SK-MEL-5 (cell line): ENCODE results near the gene CARMIL1. TPM values are rescaled to one million over a fixed set of nuclear protein-coding genes. Genes with fewer than 3 reads are reported as not detected.

Experiments used
- DNase-seq: peaks from one replicate; pipeline ENCODE4 v3.0.0-alpha.2; 2016; ENCODE audit warnings: low read depth, low spot score
- in situ Hi-C: cut with HindIII; loops from 2 replicates; pipeline ENCODE4 v1.10.0; 2016; ENCODE audit warnings: low sequenced_read_pairs, high pct_unique_total_duplicates, low pct_unique_long_range_greater_than_20kb
- total RNA-seq: library from RNA; depleted of rRNA; stranded (reverse); fragments of >200 nt; shearing (Covaris generic); gene quantifications from 2 replicates; pipeline ENCODE4 v1.2.3, GENCODE V29; 2014

Gene CARMIL1
- total RNA-seq, 1 experiment from 2014 or later = 45.1 TPM

- DNase-seq = peak; percentile 41
- in situ Hi-C loops = no loop called here
Measured at GRCh38 chr6:25458485-25458884, 179.3 kb downstream of the CARMIL1 start.

GRCh38 chr6:25462235-25462897, 183.2 kb downstream of the CARMIL1 start:
- in situ Hi-C loops = no loop called here
- no peak for DNase-seq

- no peak for DNase-seq
- in situ Hi-C loops = no loop called here
Measured at GRCh38 chr6:25463441-25463840, 184.3 kb downstream of the CARMIL1 start.

GRCh38 chr6:25464225-25464624, 185.1 kb downstream of the CARMIL1 start:
- in situ Hi-C loops = no loop called here
- no peak for DNase-seq

- in situ Hi-C loops = no loop called here
- DNase-seq = no peak
Measured at GRCh38 chr6:25465941-25466340, 186.8 kb downstream of the CARMIL1 start.

GRCh38 chr6:25468881-25469280, 189.7 kb downstream of the CARMIL1 start:
- in situ Hi-C loops = no loop called here
- no peak for DNase-seq

GRCh38 chr6:25469797-25470388, 190.7 kb downstream of the CARMIL1 start:
- in situ Hi-C loops = no loop called here
- DNase-seq = no peak

GRCh38 chr6:25472306-25472705, 193.1 kb downstream of the CARMIL1 start:
- in situ Hi-C loops = no loop called here
- DNase-seq = peak; percentile 63

GRCh38 chr6:25472906-25473305, 193.7 kb downstream of the CARMIL1 start:
- DNase-seq = no peak
- in situ Hi-C loops = no loop called here

- in situ Hi-C loops = no loop called here
- DNase-seq = no peak
Measured at GRCh38 chr6:25473447-25473846, 194.3 kb downstream of the CARMIL1 start.

GRCh38 chr6:25476126-25476525, 197.0 kb downstream of the CARMIL1 start:
- in situ Hi-C loops = no loop called here
- DNase-seq = no peak

- in situ Hi-C loops = no loop called here
- no peak for DNase-seq
Measured at GRCh38 chr6:25477006-25477590, 197.9 kb downstream of the CARMIL1 start.

GRCh38 chr6:25478973-25479372, 199.8 kb downstream of the CARMIL1 start:
- in situ Hi-C loops = no loop called here
- no peak for DNase-seq

GRCh38 chr6:25481267-25481666, 202.1 kb downstream of the CARMIL1 start:
- in situ Hi-C loops = no loop called here
- DNase-seq = no peak

- in situ Hi-C loops = no loop called here
- DNase-seq = no peak
Measured at GRCh38 chr6:25482996-25483395, 203.8 kb downstream of the CARMIL1 start.

- in situ Hi-C loops = no loop called here
- no peak for DNase-seq
Measured at GRCh38 chr6:25483943-25484342, 204.8 kb downstream of the CARMIL1 start.

GRCh38 chr6:25484900-25485299, 205.7 kb downstream of the CARMIL1 start:
- DNase-seq = no peak
- in situ Hi-C loops = no loop called here

GRCh38 chr6:25485821-25486534, 206.8 kb downstream of the CARMIL1 start:
- in situ Hi-C loops = no loop called here
- no peak for DNase-seq

- no peak for DNase-seq
- in situ Hi-C loops = no loop called here
Measured at GRCh38 chr6:25486550-25486949, 207.4 kb downstream of the CARMIL1 start.
